Fibroblast of mammary gland (primary cell): ENCODE measurements around the gene CYP2B6.
"Not testable (repeated sequence)": the region's sequence is repeated elsewhere in the genome, so short reads cannot be mapped to it uniquely, and the experiment has no call there.

ENCODE experiments used
- DNase-seq: peaks from one replicate; pipeline ENCODE4 v3.0.0-alpha.2; 2010; ENCODE audit warnings: low read depth
- H3K4me3 ChIP-seq: 2 replicates; pipeline ENCODE4 v1.5.1; 2011; ENCODE audit warnings: low read depth, mild to moderate bottlenecking, low read length, moderate library complexity; ENCODE audit not compliant: control insufficient read depth
- CTCF ChIP-seq: conservative IDR thresholded peaks from 2 replicates; pipeline ENCODE4 v1.5.1; 2011; ENCODE audit warnings: low read depth, low read length, inconsistent platforms; ENCODE audit not compliant: control insufficient read depth, insufficient read depth

CYP2B6 gene

GRCh38 chr19:40974633-40975037 is 16.4 kb upstream of the CYP2B6 start:
- DNase-seq: peak; percentile 74
- no peak overlapping the region for H3K4me3 ChIP-seq
- peak; percentile 92 for TF ChIP-seq CTCF

GRCh38 chr19:40976134-40976533 is 14.9 kb upstream of the CYP2B6 start:
- TF ChIP-seq CTCF: no peak
- H3K4me3 ChIP-seq: no peak overlapping the region
- DNase-seq: no peak

GRCh38 chr19:40976724-40977123 is 14.4 kb upstream of the CYP2B6 start:
- no peak for TF ChIP-seq CTCF
- H3K4me3 ChIP-seq: no peak overlapping the region
- DNase-seq: no peak

GRCh38 chr19:40979759-40980158 is 11.3 kb upstream of the CYP2B6 start:
- H3K4me3 ChIP-seq, DNase-seq: not testable (repeated sequence)

GRCh38 chr19:40980743-40981442 is 10.2 kb upstream of the CYP2B6 start:
- not testable (repeated sequence) for DNase-seq, H3K4me3 ChIP-seq

GRCh38 chr19:40981591-40981990 is 9.5 kb upstream of the CYP2B6 start:
- H3K4me3 ChIP-seq: no peak overlapping the region
- DNase-seq: no peak
- TF ChIP-seq CTCF: no peak

GRCh38 chr19:40982594-40983101 is 8.4 kb upstream of the CYP2B6 start:
- TF ChIP-seq CTCF: no peak
- no peak overlapping the region for H3K4me3 ChIP-seq
- peak; percentile 23 for DNase-seq

- DNase-seq: no peak
- no peak overlapping the region for H3K4me3 ChIP-seq
- no peak for TF ChIP-seq CTCF
Measured at GRCh38 chr19:40989453-40989852, 1.6 kb upstream of the CYP2B6 start.
